GDM1 (cell line): ENCODE results near the gene ARHGAP15.

Source experiments
- DNase-seq: peaks from one replicate; lab custom pipeline; 2025; lab: John Stamatoyannopoulos, UW

Gene ARHGAP15

DNA sequence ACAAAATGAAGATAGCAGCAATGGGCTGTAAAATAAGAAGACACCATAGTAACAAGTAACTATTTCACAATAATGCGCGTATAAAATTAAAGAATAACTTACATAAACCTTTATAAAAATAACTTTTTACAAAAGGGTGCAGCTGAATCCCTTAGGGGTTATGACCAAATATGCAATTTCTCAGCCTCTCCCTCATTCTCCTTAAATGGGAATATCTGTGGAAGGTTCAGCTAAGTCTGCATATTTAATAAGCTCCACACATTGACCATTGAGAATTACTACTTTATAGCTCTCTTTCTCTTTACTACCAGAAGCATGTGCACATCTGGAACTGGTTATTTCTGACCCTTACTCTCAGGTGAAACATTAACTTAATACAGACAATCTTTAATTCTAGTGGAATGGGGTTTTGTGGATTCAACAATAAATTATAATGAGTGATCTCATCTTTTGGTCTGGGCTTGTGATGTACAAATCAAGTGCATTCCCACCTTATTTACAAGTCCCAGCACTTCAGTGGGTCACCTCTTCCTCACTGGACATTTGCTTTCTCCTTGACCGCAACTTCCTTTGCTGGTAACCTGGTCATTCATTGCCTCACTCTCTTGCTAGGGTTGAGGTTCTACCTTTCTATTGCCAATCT is 15.7 kb downstream of the ARHGAP15 start:
- no peak for DNase-seq

DNA sequence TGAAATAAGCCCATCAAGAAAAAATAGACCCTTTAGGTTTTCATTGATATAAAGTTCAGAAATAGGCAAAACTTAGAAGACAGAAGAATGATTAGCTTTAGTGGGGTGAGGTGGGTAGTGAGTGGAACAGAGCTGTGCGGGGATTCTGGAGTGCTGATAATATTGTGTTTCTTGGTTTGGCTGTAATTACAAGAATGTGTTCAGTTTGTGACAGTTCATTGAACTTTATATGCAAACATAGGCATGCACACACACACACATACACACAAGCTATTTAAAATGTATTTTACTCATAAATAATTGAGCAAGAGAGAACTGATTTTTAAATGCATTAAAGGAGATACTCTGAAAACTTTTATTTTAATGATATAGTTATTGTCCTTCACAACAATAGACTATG is 17.1 kb downstream of the ARHGAP15 start:
- DNase-seq: no peak

DNA sequence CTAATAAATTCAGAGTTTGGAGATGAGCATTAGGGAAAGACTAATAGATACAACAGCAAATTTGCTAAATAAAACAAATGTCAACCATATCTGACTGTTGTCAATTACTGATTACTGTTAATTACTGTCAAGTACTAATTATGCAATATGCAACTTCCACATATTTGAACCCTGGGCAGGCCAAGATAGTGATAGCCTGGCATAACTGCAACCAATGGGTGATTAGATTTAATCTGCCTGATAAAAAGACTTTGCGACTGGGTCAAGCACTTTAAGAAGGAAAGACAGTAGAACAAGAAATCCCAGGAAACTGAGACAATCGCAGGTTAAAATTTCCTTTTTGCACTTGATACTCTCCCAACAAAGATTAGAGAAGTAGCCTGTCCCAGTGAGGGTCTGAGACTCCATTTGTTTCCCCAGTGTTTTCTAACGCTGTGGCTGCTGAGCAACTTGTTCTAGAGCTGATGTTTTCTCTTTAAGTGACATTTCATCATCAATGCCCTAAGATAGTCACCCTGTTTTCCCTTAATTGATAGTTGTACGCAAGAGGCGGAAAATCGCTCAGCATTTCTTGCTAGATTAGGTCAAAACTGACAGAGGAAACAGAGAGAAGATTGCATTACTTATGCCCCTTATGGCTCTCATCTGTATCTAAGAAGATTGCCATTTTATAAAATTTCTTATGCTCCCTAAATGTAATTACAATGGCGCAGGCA is 17.8 kb downstream of the ARHGAP15 start:
- no peak for DNase-seq

DNA sequence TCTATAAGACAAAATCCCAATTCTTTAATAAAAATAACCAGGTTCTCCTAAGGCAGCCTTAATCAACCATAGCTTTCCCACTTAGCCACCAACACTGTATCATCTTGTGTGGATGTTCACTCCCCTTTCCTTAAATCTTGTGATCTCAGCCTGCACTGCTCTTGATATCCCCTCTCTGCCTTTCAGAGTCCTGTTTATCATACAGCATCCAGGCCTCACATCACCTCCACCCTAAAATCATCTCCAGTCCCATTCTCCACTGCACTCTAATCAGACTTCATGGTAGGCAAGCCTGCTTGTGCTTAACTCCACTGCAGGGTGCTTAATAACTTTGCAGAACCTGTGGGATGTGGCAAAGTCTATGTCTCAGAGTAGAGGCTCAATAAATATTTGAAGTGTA is 18.8 kb downstream of the ARHGAP15 start:
- no peak for DNase-seq

DNA sequence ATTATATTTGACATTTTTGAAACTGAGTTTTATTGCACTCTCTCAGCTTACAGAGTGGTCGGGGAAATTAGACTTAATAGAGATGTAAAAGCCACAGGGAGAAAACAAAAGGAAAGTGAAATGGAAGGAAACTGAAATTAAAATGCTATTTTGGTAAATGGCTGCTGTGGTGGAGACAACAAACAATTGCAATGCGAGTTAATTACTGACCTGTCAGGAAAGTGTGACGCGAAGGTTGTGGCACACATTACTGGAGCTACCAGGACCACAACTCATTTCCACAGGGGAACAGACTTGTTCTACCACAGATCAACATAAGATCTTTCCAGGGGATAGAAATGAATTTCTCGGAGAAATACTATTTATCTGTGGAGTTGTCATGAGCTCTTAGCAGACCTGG is 19.5 kb downstream of the ARHGAP15 start:
- no peak for DNase-seq

DNA sequence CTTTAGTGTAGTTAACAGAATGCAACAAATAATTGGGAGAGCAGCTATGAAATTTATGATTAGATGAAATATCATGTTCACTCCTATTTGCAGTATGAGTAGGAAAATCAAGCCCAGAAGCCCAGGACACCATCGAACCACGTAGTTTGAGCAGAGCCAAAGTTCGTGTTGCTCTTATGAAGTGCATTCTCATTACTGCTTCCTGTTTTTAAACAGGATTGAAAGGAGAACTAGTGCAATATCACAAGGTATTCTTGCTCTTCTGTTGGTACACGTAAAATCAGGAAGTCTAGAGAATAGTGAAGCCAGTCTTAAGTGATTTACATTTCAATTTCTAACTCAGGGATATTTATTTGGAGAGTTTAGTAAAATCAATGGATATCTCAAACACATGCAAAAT is 21.1 kb downstream of the ARHGAP15 start:
- peak; percentile 40 for DNase-seq

DNA sequence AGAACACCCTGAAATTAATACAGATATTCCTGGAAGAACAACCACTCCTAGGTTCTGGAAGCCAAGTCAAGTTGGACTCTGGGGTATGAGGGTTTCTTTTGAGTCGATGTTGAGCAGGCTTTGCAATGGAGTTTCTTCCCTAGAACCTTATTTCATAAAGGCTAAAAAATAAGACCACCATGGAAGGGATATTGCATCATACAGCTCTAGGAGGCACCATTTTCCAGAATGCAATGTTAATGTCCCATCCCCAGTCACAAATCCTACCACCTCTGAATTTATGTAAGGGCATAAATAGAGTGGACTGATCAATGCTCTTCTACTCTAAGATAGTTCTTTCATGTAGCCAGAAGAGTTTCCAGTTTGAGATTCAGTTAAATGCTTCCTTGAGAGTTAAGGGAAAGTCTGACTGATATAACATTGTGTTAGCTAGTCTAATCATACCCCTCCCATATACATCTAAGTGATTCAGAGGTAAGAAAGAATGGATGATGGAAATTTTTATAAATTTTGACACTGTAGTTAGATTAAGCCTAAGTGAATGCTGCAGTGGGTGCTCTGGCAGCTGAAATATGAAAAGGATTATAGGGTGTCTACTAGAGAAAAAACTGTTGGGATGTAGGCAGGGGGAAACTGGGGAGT is 22.0 kb downstream of the ARHGAP15 start:
- no peak for DNase-seq

DNA sequence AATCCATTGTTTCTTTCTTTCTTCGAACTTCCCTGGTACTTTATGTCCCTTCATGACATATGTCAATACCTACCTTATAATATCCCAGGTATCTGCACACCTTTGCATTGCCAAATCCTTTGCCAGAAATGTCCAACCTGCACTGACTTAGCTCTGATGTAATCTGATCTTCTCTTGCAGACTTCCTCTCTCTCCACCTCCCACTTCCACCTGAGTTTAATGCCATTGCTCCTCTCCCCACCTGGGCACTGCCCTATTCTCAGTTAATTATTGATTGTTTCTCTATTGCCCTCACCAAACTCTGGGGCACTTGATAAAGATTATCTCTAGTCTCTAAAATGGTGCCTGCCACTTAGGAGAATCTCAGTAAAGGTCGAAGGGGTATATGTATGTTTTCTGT is 23.0 kb downstream of the ARHGAP15 start:
- no peak for DNase-seq

DNA sequence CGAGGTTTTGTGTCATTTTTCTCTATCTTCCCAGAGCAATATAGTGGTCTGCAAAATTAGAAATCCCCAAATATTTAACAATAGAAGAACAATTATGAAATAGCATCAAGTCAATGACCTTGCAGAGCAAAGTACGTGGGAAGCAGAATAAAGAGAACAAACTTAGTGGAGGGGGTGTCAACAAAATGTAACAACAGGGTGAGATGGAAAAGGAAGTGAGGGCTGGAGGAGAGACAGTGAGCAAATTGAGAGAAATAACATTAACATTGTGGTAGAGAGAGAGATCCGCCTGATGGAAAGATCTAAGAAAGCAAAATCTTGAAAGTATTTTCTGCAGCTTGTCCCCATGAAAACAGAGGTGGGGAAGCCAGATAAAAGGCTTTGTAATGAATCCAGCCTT is 23.4 kb downstream of the ARHGAP15 start:
- DNase-seq: no peak

DNA sequence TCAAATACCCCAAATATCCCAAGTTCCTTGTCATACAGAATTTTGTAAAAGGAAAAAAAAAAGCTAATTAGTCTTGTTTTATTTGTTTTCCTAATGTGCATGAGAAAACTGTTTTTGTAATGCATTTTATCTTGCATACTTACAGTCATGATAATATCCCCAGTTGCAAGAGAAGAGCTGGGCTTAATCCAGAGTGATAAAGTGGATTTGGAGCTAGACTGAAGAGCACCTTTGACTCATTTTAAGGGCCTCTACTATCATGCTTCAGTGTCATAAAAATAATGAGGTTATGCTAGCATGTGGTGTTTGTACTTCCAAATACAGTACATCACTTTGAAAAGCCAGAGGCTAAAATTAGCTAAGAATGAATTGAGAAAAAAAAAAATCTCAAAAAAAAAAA is 26.4 kb downstream of the ARHGAP15 start:
- DNase-seq: no peak

DNA sequence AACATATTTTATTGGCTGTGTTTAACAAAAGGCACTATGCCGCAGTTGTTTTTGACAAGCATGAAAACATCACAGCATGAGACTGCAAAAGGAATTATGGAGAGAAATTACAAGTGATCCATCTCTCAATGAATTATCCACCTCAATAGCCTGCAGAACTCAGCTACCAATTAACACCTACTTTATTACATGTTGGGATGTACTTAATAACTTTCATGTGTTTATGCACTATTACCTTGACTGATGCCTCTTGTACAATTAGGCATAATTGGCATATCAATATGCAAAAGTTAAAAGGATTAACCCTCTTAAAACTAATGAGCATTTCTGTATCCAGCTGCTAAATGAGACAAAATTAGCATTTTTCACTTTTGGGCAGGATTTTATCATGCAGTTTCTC is 27.8 kb downstream of the ARHGAP15 start:
- no peak for DNase-seq

DNA sequence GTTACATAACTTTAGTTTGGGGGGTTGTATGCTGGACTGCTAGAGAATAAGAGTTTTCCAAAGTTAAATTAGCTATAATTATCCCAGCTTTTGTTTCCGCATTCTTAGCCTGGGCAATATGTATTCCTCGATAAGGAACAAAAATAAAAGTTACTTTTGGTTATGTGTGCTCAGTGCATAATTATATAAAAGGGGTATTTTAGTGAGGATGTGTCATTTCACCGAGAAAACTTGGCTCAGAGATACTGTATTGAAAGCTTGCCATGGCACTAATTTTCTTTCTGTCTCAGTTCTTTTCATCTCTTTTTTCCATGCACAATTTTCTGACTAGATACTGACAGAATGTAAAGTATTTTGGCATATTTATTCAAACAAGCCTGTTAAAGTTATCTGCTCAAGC is 28.2 kb downstream of the ARHGAP15 start:
- no peak for DNase-seq

DNA sequence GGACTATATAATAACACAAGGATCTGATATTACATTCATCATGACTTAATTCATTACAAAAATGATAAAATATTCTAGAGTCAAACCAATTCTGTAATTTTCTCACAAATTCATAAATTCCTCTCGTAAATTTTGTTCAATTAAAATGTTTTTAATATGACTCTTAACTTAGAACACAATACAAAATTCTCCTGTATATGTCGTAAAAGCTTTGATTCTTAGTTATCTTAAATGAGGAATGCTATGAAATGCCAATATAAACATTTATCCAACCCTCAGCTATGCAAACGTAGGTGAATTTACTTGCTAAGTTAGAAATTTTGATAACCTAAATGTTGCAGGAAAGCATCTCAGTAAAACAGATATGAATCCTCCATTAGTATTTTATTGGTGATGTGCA is 28.9 kb downstream of the ARHGAP15 start:
- DNase-seq: no peak

DNA sequence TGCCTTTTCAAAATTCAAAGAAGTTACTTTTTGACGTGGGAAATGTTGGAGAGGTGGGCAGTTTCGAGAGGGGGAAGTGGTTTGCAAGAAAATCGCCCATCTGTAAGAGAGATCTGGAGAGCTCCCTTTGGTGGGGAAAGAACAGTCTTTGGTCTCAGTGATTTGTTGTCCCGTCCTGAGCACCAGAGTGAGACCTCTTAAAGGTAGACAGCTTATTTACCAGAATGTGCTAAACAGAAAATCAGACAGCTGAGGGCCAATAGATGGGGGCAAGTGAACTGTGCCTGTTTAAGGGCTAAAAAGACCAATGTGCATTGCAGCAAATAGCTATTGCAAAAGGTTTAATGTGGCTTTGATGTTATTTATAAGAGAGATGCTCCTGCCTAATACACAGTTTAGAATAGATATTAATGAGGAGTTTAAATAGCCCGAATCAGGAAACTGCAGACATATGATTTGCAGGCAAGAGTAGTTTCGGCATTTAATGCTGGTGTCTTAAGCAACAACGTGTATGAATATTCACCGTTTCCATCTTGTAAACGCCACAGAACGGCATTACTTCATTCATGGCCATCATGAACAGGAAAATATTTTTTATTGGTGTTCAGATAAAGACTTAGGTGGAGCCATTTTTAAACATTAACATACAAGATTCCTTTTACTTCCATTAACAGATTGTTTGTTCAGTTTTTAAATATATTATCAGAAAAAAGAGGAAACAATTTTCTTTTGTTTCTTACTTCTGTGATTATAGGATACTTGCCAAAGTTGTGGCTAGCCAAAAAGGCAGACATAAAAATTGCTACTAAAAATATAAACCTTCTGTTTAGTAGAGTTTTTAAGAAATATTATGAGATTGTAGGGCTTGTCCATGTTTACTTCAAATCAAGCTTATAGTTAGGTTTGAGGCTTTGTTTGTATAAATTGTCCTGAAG is 29.6 kb downstream of the ARHGAP15 start:
- DNase-seq: no peak

DNA sequence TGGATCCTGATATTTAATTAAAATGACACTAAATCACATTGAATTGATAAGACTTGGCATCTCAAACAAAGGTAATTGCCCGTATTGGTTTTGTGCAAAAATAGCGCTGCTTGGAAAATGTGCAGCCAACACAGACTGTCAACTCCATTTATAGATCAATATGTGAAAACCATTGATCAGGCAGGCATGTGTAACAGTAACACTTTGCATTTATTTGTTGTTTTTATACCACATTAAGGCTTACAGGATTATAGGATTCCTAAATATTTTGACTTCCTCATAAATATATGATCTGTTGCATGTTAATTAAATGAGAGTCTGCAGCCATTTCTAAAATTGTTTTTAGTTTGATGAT is 30.2 kb downstream of the ARHGAP15 start:
- no peak for DNase-seq

DNA sequence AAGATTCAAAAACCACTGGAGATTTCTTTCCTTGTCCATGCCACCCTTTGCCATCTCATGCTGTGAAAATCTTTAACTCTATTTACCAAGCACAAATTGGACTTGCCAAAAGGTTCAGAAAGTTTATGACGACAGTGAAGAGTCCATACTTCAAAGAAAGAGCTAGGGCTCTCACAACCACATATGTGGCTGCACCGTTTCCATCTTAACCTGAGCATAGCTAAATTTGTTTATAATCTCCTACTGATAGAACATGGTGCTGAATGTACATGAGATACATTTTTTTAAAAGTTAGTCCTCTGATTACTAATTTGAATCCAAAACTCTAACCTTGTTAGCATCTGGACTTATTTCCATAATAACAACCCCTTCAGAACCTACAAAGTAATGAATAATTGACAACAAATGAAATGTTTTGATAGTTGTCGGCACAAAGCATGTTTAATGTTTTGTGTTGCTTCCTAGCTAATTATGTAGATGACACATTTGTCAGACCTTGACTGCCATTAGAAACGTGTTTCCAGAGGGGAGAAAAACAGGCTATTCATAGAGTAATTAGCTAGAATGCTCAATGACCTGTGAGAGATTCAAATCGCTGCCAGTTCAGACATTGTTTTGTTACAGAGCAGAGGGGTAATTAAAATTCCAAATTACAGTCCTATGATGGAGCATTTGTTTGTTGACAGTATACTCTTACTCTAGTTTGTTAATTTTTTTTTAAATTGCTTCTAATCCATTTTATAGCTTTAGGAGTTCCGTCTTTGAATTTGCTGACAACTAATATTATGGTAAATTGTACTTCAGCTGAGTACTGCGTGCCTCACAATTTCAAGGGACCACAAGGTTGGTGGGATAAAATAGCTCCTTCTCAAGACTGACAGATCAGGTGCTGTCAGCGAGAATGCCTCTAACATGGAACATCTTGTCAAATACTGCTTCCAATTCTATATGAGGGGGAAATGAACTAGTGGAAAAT is 31.8 kb downstream of the ARHGAP15 start:
- no peak for DNase-seq

DNA sequence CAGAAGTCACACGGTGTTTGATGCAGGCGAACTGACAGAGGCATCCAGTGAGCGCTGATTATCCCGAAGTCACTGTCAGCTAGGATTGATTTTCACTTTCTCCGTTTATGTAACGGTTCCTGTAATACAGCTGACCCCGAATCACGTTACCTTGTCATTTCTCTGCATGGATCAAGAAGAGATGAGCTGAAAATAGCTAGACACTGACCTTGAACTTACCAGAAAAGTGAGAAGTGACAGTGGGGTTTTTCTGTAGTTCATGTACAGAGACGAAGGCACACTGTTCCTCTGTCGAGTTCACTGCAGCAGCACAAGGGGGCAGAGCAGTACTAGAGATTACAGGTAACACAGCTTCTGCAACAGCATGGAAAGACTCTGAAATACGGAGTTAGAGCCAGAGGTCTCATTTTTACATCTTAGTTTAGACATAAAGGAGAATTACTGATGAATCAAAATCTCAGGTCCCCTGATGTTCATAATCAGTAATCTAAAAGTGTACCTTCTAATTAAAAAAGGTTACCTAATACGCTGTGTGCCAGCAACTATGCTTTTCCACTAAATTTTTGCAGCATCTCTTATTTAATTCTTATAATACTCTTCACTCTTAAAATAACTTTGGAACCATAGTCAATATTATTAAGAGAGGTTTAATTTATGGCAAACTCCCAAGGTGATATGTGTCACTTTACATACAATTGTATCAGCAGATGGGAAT is 33.1 kb downstream of the ARHGAP15 start:
- DNase-seq: peak; percentile 45

DNA sequence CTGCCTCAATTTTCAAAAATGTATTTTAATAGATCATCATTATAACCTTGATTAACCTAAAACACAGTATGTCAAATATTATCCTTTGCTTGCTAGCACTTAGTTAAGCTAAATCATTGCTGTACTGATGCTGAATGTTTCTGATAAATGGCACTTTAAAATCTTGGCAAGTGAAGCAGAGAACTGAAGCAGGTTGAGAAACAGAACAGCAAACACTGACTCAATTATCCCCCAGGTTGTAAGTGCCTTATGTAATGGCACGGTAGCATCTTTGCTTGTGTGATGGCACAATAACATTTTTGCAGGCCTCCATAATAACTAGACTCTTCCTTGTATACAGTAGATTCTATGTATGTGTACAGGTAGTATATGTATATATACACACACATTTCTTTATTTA is 33.8 kb downstream of the ARHGAP15 start:
- DNase-seq: no peak

DNA sequence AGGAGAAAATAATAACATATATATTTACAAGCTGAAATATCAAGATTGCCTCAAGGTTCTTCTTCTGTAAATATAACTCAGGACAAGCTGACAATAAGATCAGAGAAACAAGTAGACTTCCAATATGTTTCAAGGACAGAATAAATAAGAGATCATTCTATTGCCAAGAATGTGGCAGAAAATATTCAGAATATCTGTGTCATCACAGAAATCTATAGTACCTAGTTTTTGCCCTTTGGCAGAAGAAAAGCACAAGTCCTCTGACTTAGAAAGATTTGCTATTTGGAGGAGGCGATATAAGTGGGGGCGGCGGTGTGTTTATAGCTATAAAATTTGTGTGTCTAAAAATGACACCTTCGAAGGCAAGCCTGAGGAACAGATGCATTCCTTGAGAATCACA is 34.3 kb downstream of the ARHGAP15 start:
- DNase-seq: no peak

DNA sequence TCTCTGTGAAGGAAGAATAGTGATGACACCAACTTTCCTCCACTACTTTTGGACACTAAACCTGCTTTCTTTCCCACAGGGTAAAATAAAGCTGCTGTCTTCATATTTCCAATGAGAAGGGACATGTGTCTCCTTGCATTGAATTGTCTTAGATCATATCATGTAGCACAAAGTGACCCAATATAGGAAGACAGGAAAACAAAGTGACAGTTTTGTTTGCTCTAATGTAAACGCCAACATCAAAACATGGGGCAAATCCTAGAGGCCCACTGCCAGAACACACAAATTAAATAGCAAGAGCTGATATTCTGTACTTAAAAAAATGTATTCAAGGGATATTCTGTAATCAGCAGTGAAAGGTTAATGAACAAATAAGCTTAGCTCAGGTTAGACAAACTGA is 36.1 kb downstream of the ARHGAP15 start:
- no peak for DNase-seq

DNA sequence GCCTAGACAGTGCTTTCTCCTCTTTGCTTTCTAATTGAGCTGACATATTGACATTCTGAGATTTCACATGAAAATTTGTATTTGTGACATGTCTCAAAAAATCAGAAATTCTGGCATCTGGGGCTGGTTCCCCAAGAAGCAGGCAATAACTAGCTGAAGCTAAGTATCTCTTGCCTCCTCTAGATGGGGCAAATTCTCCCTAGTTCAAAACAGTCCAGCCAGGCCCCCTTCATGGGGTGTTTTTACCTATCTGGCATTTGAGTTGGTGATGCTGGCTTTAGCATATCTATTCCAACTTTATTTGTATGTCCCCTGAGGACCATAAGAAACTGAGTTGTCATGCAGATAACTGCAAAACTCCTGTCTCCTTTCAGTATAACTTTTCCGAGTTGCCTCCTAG is 39.9 kb downstream of the ARHGAP15 start:
- no peak for DNase-seq
